WTC11 (cell line): ENCODE data around the gene DLGAP4. TPM values are rescaled to one million over a fixed set of nuclear protein-coding genes. Genes with fewer than 3 reads are reported as not detected.

Experiments
- ATAC-seq: fragments of 200-7000 bp; cut with Tn5 transposase; 2 replicates; pipeline ENCODE4 v1.10.0; 2021; ENCODE audit warnings: mild to moderate bottlenecking, moderate library complexity
- CTCF ChIA-PET: fragments of 300-600 bp; sonication (Branson Sonifier 250); formaldehyde crosslinking; loops from one replicate; lab custom pipeline; 2021; ENCODE audit warnings: antibody characterized with exemption; lab: Charles Lee
- POLR2A ChIA-PET: fragments of 350-600 bp; sonication (Branson Sonifier 250); formaldehyde crosslinking; loops from one replicate; lab custom pipeline; 2021; ENCODE audit warnings: antibody characterized with exemption; lab: Charles Lee
- DNase-seq: peaks from one replicate; pipeline ENCODE4 v3.0.0; 2021; ENCODE audit warnings: low spot score
- H3K27ac Mint-ChIP-seq: 2 replicates; pipeline ENCODE4 v1.8.0; 2021; ENCODE audit warnings: mixed read lengths
- H3K27me3 Mint-ChIP-seq: 2 replicates; pipeline ENCODE4 v1.8.0; 2021; ENCODE audit warnings: low read depth, mild to moderate bottlenecking, moderate library complexity, mixed read lengths
- H3K36me3 Mint-ChIP-seq: 2 replicates; pipeline ENCODE4 v1.8.0; 2021; ENCODE audit warnings: mixed read lengths
- H3K4me1 Mint-ChIP-seq: 2 replicates; pipeline ENCODE4 v1.8.0; 2022; ENCODE audit warnings: mixed read lengths
- H3K4me3 Mint-ChIP-seq: 2 replicates; pipeline ENCODE4 v1.8.0; 2021; ENCODE audit warnings: mild to moderate bottlenecking, moderate library complexity, mixed read lengths
- H3K9me3 Mint-ChIP-seq: 2 replicates; pipeline ENCODE4 v1.8.0; 2021; ENCODE audit warnings: mixed read lengths
- EMX1 ChIP-seq: fragments of 250-450 bp; sonication (Bioruptor Pico); IDR thresholded peaks from 2 replicates; pipeline ENCODE4 v1.8.0; 2021; ENCODE audit warnings: mild to moderate bottlenecking
- FOXJ3 ChIP-seq: sonication (generic); formaldehyde crosslinking; IDR thresholded peaks from 2 replicates; pipeline ENCODE4 v1.9.0; 2021; ENCODE audit warnings: missing genetic modification reagents, mild to moderate bottlenecking, borderline replicate concordance
- GTF2I ChIP-seq: fragments of 250-450 bp; sonication (Bioruptor Pico); conservative IDR thresholded peaks from 2 replicates; pipeline ENCODE4 v1.4.0; 2021; ENCODE audit warnings: mild to moderate bottlenecking
- HMGA2 ChIP-seq: fragments of 250-450 bp; sonication (Bioruptor Pico); IDR thresholded peaks from 2 replicates; pipeline ENCODE4 v1.4.0; 2021; ENCODE audit warnings: mild to moderate bottlenecking, moderate library complexity
- IRF2 ChIP-seq: sonication (generic); formaldehyde crosslinking; IDR thresholded peaks from 2 replicates; pipeline ENCODE4 v1.8.0; 2022; ENCODE audit warnings: low read depth, missing genetic modification reagents, borderline replicate concordance
- KAT7 ChIP-seq: sonication (generic); formaldehyde crosslinking; IDR thresholded peaks from 2 replicates; pipeline ENCODE4 v1.8.1; 2023; ENCODE audit warnings: missing genetic modification reagents, mild to moderate bottlenecking, borderline replicate concordance
- NFE2L1 ChIP-seq: sonication (generic); formaldehyde crosslinking; IDR thresholded peaks from 2 replicates; pipeline ENCODE4 v1.8.1; 2023; ENCODE audit warnings: missing genetic modification reagents
- NFYB ChIP-seq: sonication (generic); formaldehyde crosslinking; conservative IDR thresholded peaks from 2 replicates; pipeline ENCODE4 v1.8.0; 2022; ENCODE audit warnings: low read depth, missing genetic modification reagents
- NR1H2 ChIP-seq: sonication (generic); formaldehyde crosslinking; IDR thresholded peaks from 2 replicates; pipeline ENCODE4 v1.9.0; 2021; ENCODE audit warnings: mild to moderate bottlenecking, moderate library complexity, missing genetic modification reagents
- NR3C1 ChIP-seq: sonication (generic); formaldehyde crosslinking; conservative IDR thresholded peaks from 2 replicates; pipeline ENCODE4 v1.8.1; 2023; ENCODE audit warnings: low read depth, mild to moderate bottlenecking, missing genetic modification reagents
- PRRX2 ChIP-seq: fragments of 250-450 bp; sonication (Bioruptor Pico); IDR thresholded peaks from 2 replicates; pipeline ENCODE4 v1.8.0; 2021; ENCODE audit warnings: mild to moderate bottlenecking
- SMAD3 ChIP-seq: sonication (generic); formaldehyde crosslinking; IDR thresholded peaks from 2 replicates; pipeline ENCODE4 v1.8.0; 2022; ENCODE audit warnings: missing genetic modification reagents, mild to moderate bottlenecking, borderline replicate concordance
- SOX15 ChIP-seq: fragments of 250-450 bp; sonication (Bioruptor Pico); IDR thresholded peaks from 2 replicates; pipeline ENCODE4 v1.9.0; 2021; ENCODE audit warnings: mild to moderate bottlenecking
- TEAD1 ChIP-seq: sonication (generic); formaldehyde crosslinking; IDR thresholded peaks from 2 replicates; pipeline ENCODE4 v1.8.0; 2022; ENCODE audit warnings: mild to moderate bottlenecking, missing genetic modification reagents
- ZNF138 ChIP-seq: sonication (generic); formaldehyde crosslinking; conservative IDR thresholded peaks from 2 replicates; pipeline ENCODE4 v1.8.1; 2022; ENCODE audit warnings: mild to moderate bottlenecking, moderate library complexity, missing genetic modification reagents
- ZNF263 ChIP-seq: sonication (generic); formaldehyde crosslinking; IDR thresholded peaks from 2 replicates; pipeline ENCODE4 v1.8.1; 2022; ENCODE audit warnings: low read depth, mild to moderate bottlenecking, moderate library complexity, missing genetic modification reagents
- ZNF416 ChIP-seq: fragments of 250-450 bp; sonication (Bioruptor Pico); IDR thresholded peaks from 2 replicates; pipeline ENCODE4 v1.9.0; 2021; ENCODE audit warnings: mild to moderate bottlenecking, inconsistent platforms
- total RNA-seq: library from RNA; stranded (reverse); gene quantifications from 3 replicates; pipeline ENCODE4 v1.2.3, GENCODE V29; 2021
- TF ChIP-seq, protein P1 (sequence below): sonication (generic); formaldehyde crosslinking; IDR thresholded peaks from 2 replicates; pipeline ENCODE4 v1.8.1; 2022; ENCODE audit warnings: missing genetic modification reagents, borderline replicate concordance
- TF ChIP-seq, protein P2 (sequence below): fragments of 250-450 bp; sonication (Bioruptor Pico); IDR thresholded peaks from 2 replicates; pipeline ENCODE4 v1.9.0; 2021; ENCODE audit warnings: moderate library complexity, mild to moderate bottlenecking, inconsistent platforms, borderline replicate concordance
- TF ChIP-seq, protein P3 (sequence below): sonication (generic); formaldehyde crosslinking; conservative IDR thresholded peaks from 2 replicates; pipeline ENCODE4 v1.8.1; 2022; ENCODE audit warnings: mild to moderate bottlenecking, missing genetic modification reagents
- TF ChIP-seq, protein P4 (sequence below): sonication (generic); formaldehyde crosslinking; IDR thresholded peaks from 2 replicates; pipeline ENCODE4 v1.8.0; 2022; ENCODE audit warnings: mild to moderate bottlenecking, missing genetic modification reagents
- TF ChIP-seq, protein P5 (sequence below): sonication (generic); formaldehyde crosslinking; conservative IDR thresholded peaks from 2 replicates; pipeline ENCODE4 v1.8.1; 2023; ENCODE audit warnings: mild to moderate bottlenecking, low read depth, missing genetic modification reagents, moderate library complexity

DLGAP4 gene
- total RNA-seq, 1 experiment from 2014 or later, result 52.6 TPM

DNA sequence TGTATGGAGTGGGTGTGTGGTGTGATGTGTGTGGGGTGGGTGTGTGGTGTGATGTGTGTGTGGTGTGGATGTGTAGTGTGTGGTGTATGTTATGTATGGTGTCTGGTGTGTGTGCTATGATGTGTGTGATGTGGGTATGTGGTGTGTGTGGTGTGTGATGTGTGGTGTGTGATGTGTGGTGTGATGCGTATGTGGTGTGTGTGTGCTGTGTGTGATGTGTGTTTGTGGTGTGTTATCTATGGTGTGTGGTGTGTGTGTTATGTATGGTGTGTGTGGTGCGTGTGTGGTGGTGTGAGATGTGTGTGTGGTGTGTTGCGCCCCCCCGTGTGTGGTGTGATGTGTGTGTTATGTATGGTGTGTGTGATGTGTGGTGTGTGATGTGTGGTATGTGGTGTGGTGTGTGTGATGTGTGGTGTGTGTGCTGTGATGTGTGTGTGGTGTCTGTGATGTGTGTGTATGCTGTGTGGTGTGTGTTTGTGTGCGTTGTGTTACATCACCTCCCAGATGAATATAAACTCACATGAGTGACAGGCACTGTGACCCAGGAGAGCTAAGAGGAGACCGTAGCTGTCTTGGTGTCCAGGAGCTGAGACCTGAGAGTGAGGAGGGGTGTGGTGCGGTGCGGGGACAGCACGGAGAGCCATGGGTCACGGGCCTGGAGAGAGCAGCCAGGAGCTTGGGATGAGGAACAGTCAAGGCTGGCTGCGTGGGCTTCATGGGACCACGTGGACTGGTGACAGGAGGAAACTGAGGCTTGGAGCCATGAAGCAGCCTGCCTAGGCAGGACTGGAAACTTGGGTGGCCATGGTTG is 8.8 kb downstream of the DLGAP4 start:
- H3K27ac Mint-ChIP-seq, result no peak overlapping the region
- ChIA-PET POLR2A (interaction anchor here (0.5 kb wide), 1 partner anchor 57 kb away, joined by 3 read pairs; no protein-coding TSS in a partner anchor), CTCF (interaction anchor here (1.0 to 2.2 kb wide), 3 partner anchors 41 to 112 kb away, joined by 3 to 11 read pairs (median 3); no protein-coding TSS in a partner anchor)
- H3K27me3 Mint-ChIP-seq, result no peaks in the 10 kb centered on the region; the same call in 1 of the 2 replicates
- no peak for ATAC-seq
- DNase-seq, result peak; percentile 11
- H3K36me3 Mint-ChIP-seq, result no peaks in the 10 kb centered on the region
- H3K9me3 Mint-ChIP-seq, result no peaks in the 10 kb centered on the region
- no peak overlapping the region for H3K4me3 Mint-ChIP-seq
- no peaks in the 10 kb centered on the region for H3K4me1 Mint-ChIP-seq
- TF ChIP-seq EMX1 (CRISPR knock-in tag) (no peak), KAT7 (CRISPR knock-in tag) (no peak), FOXJ3 (CRISPR knock-in tag) (no peak), ZNF263 (CRISPR knock-in tag) (no peak)
- TF ChIP-seq, protein P1, sequence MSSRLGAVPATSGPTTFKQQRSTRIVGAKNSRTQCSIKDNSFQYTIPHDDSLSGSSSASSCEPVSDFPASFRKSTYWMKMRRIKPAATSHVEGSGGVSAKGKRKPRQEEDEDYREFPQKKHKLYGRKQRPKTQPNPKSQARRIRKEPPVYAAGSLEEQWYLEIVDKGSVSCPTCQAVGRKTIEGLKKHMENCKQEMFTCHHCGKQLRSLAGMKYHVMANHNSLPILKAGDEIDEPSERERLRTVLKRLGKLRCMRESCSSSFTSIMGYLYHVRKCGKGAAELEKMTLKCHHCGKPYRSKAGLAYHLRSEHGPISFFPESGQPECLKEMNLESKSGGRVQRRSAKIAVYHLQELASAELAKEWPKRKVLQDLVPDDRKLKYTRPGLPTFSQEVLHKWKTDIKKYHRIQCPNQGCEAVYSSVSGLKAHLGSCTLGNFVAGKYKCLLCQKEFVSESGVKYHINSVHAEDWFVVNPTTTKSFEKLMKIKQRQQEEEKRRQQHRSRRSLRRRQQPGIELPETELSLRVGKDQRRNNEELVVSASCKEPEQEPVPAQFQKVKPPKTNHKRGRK (CRISPR knock-in tag), result no peak
- TF ChIP-seq, protein P2, sequence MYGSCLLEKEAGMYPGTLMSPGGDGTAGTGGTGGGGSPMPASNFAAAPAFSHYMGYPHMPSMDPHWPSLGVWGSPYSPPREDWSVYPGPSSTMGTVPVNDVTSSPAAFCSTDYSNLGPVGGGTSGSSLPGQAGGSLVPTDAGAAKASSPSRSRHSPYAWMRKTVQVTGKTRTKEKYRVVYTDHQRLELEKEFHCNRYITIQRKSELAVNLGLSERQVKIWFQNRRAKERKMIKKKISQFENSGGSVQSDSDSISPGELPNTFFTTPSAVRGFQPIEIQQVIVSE (CRISPR knock-in tag), result no peak
- TF ChIP-seq, all 79 proteins: peak for 0

DNA sequence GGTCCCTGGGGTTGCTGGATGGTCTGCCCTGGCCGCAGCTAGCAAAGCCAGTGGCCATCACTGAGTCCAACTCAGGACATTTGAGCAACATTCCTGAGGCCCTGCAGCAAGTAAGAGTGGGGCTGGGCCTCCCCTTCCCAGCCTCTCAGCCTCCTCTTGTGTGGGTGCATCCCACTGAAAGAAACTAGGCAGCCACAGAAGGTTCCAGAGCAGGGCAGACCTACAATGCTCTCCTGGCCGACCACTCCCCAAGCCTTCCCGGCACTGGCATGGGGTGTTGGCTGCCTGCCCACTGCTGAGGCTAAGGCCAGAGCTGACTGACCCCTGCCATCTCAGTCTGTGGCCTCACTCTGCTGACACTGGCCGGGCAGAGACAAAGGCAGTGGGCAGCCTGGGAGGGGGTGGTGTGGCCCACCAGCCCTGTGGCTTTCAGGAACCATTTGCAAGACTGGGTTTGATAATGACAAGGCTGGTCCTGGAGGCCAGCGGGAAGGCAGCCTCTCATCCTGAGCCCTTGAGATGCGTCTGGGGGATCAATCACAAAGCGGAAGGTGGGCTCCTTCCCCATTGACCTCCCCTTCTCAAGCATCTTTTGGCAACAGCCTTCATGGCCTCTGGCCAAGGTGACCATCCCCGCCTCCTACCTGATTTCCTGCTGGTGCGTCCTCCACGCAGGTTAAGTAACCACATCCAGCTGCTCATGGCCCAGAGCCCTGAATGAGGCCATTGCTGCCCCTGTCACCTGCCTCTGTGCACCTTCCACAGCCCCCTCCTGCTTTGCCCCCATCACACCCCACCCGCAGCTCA is 9.6 kb downstream of the DLGAP4 start:
- CTCF ChIA-PET, result interaction anchor here (1.0 to 2.2 kb wide), 4 partner anchors 8 to 113 kb away, joined by 3 to 11 read pairs (median 4); no protein-coding TSS in a partner anchor
- POLR2A ChIA-PET, result no interaction called here
- ATAC-seq (no peak), DNase-seq (peak; percentile 11)
- Mint-ChIP-seq H3K27ac (no peak overlapping the region), H3K9me3 (no peaks in the 10 kb centered on the region)
- TF ChIP-seq ZNF138 (CRISPR knock-in tag), result no peak
- TF ChIP-seq IRF2 (CRISPR knock-in tag), result no peak
- TF ChIP-seq, all 79 proteins: peak for 0
- no peak overlapping the region for H3K4me3 Mint-ChIP-seq
- H3K4me1 Mint-ChIP-seq, result no peaks in the 10 kb centered on the region
- no peaks in the 10 kb centered on the region for H3K36me3 Mint-ChIP-seq
- no peaks in the 10 kb centered on the region for H3K27me3 Mint-ChIP-seq

DNA sequence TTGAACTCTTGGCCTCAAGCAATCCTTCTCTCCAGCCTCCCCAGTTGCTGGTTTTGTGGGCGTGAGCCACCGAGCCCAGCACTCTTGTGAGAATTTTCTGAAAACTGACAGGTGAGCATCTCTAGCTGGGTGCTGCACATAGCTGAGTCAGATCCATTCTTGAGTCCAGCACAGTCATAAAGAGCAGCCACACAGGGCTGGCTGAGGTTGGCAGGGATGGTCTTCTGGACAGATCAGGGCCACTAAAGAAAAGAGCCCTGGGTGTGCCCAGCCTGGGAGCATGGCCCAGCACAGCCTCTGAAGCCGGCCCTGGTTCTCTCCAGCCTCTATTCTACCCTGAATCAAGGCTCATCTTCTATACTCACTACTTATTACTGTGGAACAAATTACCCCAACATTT is 11.5 kb downstream of the DLGAP4 start:
- DNase-seq, result peak; percentile 3
- POLR2A ChIA-PET, result interaction anchor here (0.6 kb wide), 2 partner anchors 144 to 892 kb away, joined by 3 to 4 read pairs; no protein-coding TSS in a partner anchor
- no peak for ATAC-seq
- H3K4me3 Mint-ChIP-seq, result no peak overlapping the region
- no peaks in the 10 kb centered on the region for H3K4me1 Mint-ChIP-seq
- CTCF ChIA-PET, result interaction anchor here (0.9 to 1.6 kb wide), 5 partner anchors 10 to 175 kb away, joined by 3 to 6 read pairs (median 5); no protein-coding TSS in a partner anchor
- H3K36me3 Mint-ChIP-seq, result no peaks in the 10 kb centered on the region
- no peaks in the 10 kb centered on the region for H3K9me3 Mint-ChIP-seq
- no peaks in the 10 kb centered on the region; the same call in 1 of the 2 replicates for H3K27me3 Mint-ChIP-seq
- no peak overlapping the region for H3K27ac Mint-ChIP-seq
- TF ChIP-seq NFE2L1 (CRISPR knock-in tag), result no peak
- TF ChIP-seq NR3C1, result no peak
- no peak for TF ChIP-seq NR1H2 (CRISPR knock-in tag)
- TF ChIP-seq NFYB (CRISPR knock-in tag), result no peak
- no peak for TF ChIP-seq SOX15 (CRISPR knock-in tag)
- TF ChIP-seq HMGA2 (CRISPR knock-in tag), result no peak
- no peak for TF ChIP-seq TEAD1 (CRISPR knock-in tag)
- TF ChIP-seq, protein P3, sequence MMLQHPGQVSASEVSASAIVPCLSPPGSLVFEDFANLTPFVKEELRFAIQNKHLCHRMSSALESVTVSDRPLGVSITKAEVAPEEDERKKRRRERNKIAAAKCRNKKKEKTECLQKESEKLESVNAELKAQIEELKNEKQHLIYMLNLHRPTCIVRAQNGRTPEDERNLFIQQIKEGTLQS (CRISPR knock-in tag), result no peak
- TF ChIP-seq, protein P2 (CRISPR knock-in tag), result no peak
- TF ChIP-seq PRRX2 (CRISPR knock-in tag), result no peak
- TF ChIP-seq, protein P4, sequence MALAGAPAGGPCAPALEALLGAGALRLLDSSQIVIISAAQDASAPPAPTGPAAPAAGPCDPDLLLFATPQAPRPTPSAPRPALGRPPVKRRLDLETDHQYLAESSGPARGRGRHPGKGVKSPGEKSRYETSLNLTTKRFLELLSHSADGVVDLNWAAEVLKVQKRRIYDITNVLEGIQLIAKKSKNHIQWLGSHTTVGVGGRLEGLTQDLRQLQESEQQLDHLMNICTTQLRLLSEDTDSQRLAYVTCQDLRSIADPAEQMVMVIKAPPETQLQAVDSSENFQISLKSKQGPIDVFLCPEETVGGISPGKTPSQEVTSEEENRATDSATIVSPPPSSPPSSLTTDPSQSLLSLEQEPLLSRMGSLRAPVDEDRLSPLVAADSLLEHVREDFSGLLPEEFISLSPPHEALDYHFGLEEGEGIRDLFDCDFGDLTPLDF (CRISPR knock-in tag), result no peak
- TF ChIP-seq SMAD3 (CRISPR knock-in tag), result no peak
- TF ChIP-seq, protein P5, sequence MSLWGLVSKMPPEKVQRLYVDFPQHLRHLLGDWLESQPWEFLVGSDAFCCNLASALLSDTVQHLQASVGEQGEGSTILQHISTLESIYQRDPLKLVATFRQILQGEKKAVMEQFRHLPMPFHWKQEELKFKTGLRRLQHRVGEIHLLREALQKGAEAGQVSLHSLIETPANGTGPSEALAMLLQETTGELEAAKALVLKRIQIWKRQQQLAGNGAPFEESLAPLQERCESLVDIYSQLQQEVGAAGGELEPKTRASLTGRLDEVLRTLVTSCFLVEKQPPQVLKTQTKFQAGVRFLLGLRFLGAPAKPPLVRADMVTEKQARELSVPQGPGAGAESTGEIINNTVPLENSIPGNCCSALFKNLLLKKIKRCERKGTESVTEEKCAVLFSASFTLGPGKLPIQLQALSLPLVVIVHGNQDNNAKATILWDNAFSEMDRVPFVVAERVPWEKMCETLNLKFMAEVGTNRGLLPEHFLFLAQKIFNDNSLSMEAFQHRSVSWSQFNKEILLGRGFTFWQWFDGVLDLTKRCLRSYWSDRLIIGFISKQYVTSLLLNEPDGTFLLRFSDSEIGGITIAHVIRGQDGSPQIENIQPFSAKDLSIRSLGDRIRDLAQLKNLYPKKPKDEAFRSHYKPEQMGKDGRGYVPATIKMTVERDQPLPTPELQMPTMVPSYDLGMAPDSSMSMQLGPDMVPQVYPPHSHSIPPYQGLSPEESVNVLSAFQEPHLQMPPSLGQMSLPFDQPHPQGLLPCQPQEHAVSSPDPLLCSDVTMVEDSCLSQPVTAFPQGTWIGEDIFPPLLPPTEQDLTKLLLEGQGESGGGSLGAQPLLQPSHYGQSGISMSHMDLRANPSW (CRISPR knock-in tag), result no peak
- no peak for TF ChIP-seq ZNF416
- no peak for TF ChIP-seq GTF2I (CRISPR knock-in tag)
